ENCODE measurements around the gene DMRTA1. TPM values are rescaled to one million over a fixed set of nuclear protein-coding genes. Genes with fewer than 3 reads are reported as not detected.
A peak's percentile ranks its signal among the peaks of the same experiment; 100 is the strongest.

The DMRTA1 gene
- total RNA-seq, 1 donor from 2014 or later, result 1.2 TPM

DNA sequence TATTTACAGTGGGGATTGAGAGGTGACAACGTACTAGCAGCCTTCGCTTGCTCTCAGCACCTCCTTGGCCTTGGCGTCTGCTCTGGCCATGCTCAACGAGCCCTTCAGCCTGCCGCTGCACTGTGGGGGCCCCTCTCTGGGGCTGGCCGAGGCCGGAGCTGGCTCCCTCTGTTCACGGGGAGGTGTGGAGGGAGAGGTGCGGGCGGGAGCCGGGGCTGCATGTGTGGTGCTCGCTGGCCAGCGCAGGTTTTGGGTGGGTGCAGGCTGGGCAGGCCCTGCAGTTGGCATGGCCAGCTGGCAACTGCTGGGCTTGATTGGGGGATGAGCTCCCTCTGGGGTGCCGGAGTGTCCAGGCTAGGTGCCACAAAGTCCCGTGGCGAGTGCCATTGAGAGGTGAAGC is 5.8 kb upstream of the DMRTA1 start:
- no peak overlapping the region for H3K4me3 Mint-ChIP-seq
- H3K36me3 Mint-ChIP-seq, result no peaks in the 10 kb centered on the region
- H3K27ac Mint-ChIP-seq, result no peak overlapping the region
- H3K9me3 Mint-ChIP-seq, result peaks cover 12% of the 10 kb centered on the region
- no peaks in the 10 kb centered on the region for H3K4me1 Mint-ChIP-seq (ENCODE audit: unreplicated experiment)
- H3K27me3 Mint-ChIP-seq, result peaks cover 22% of the 10 kb centered on the region
- TF ChIP-seq, protein P1, sequence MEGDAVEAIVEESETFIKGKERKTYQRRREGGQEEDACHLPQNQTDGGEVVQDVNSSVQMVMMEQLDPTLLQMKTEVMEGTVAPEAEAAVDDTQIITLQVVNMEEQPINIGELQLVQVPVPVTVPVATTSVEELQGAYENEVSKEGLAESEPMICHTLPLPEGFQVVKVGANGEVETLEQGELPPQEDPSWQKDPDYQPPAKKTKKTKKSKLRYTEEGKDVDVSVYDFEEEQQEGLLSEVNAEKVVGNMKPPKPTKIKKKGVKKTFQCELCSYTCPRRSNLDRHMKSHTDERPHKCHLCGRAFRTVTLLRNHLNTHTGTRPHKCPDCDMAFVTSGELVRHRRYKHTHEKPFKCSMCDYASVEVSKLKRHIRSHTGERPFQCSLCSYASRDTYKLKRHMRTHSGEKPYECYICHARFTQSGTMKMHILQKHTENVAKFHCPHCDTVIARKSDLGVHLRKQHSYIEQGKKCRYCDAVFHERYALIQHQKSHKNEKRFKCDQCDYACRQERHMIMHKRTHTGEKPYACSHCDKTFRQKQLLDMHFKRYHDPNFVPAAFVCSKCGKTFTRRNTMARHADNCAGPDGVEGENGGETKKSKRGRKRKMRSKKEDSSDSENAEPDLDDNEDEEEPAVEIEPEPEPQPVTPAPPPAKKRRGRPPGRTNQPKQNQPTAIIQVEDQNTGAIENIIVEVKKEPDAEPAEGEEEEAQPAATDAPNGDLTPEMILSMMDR (conservative IDR thresholded peaks at IDR 0.05), result no peak
- no peak for DNase-seq (ENCODE audit: extremely low spot score, unreplicated experiment)

DNA sequence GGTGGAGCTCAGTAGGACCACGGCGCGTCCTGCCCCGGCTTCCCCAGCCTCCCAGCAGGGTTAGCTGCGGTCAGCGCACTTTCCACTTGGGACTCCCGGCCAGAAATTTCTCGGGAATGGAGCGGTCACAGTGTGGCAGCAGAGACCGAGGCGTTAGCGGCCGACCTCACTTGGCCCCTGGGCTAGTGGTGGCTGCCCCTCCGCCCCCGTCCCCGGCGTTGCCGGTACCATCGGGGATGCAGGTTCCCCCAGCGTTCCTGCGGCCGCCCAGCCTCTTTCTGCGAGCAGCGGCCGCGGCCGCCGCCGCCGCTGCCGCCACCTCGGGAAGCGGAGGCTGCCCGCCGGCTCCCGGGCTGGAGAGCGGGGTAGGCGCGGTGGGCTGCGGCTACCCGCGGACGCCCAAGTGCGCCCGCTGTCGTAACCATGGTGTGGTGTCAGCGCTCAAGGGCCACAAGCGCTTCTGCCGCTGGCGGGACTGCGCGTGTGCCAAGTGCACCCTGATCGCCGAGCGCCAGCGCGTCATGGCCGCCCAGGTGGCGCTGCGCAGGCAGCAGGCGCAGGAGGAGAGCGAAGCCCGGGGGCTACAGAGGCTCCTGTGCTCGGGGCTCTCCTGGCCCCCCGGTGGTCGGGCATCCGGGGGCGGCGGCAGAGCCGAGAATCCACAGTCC is 460 bp downstream of the DMRTA1 start:
- H3K27ac Mint-ChIP-seq, result no peak overlapping the region
- no peaks in the 10 kb centered on the region for H3K36me3 Mint-ChIP-seq
- peaks cover 52% of the 10 kb centered on the region for H3K27me3 Mint-ChIP-seq
- peak overlapping the region; percentile 85 for H3K4me3 Mint-ChIP-seq
- no peaks in the 10 kb centered on the region for H3K4me1 Mint-ChIP-seq (ENCODE audit: unreplicated experiment)
- TF ChIP-seq, protein P1 (conservative IDR thresholded peaks at IDR 0.05), result peak; percentile 31
- no peaks in the 10 kb centered on the region for H3K9me3 Mint-ChIP-seq
- DNase-seq (ENCODE audit: extremely low spot score, unreplicated experiment), result no peak

- Mint-ChIP-seq H3K27ac (peak overlapping the region; percentile 56), H3K36me3 (no peaks in the 10 kb centered on the region), H3K4me3 (peak overlapping the region; percentile 85), H3K27me3 (peaks cover 49% of the 10 kb centered on the region), H3K4me1 (ENCODE audit: unreplicated experiment) (no peaks in the 10 kb centered on the region), H3K9me3 (no peaks in the 10 kb centered on the region)
- no peak for DNase-seq (ENCODE audit: extremely low spot score, unreplicated experiment)
- TF ChIP-seq, protein P1 (conservative IDR thresholded peaks at IDR 0.05), result no peak
Measured at GRCh38 chr9:22447618-22448305, 1.1 kb downstream of the DMRTA1 start.

DNA sequence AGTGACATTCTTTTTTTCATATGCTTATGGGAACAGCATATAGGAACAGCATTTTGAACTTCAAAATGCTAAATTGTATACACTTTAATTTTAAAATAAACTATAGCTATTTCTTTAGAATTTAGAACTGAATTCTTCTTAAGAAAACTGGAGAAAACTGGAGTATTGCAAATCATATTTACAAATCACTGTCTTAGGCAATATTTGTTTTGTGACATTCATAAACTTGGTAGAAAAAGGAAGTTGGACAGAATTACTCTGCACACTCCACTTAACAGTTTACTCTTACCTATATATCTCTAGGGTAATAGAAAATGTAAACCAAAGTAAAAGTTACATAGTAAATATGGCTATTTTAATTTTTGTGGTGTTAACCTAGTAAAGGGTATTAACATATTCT is 3.1 kb downstream of the DMRTA1 start:
- Mint-ChIP-seq H3K4me3 (no peak overlapping the region), H3K4me1 (ENCODE audit: unreplicated experiment) (no peaks in the 10 kb centered on the region), H3K9me3 (no peaks in the 10 kb centered on the region), H3K27ac (no peak overlapping the region), H3K27me3 (peaks cover 40% of the 10 kb centered on the region), H3K36me3 (no peaks in the 10 kb centered on the region)
- TF ChIP-seq, protein P1 (conservative IDR thresholded peaks at IDR 0.05), result no peak
- no peak for DNase-seq (ENCODE audit: extremely low spot score, unreplicated experiment)

DNA sequence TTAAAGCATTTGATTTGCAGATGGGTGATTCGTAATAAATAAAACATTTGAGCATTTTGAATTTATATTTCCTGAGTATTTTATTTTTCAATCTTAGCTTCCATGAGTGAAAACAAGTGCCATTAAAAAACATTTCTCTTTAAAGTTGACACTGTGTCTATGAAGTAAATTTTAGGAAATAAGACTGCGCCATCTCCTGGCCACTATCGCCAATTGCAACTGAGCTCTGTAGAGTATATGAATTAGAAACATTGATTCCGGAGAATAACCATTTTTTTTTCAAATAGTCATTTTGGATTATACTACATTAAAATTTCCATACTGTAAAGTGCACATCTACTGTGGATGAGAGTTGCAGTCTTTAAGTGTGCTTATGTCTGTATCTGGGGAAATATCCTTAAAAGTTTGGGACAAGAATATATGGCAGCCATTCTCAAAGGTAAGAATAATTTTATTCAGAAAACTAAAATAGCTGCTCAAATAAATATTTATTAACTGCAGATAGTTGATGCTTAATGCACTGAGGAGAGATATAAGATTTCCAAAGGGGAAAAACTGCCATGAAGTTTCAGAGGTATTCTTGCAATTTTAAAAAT is 5.9 kb downstream of the DMRTA1 start:
- H3K27ac Mint-ChIP-seq, result no peak overlapping the region
- H3K36me3 Mint-ChIP-seq, result no peaks in the 10 kb centered on the region
- peaks cover 29% of the 10 kb centered on the region for H3K27me3 Mint-ChIP-seq
- TF ChIP-seq, protein P1 (conservative IDR thresholded peaks at IDR 0.05), result peak; percentile 94
- no peak overlapping the region for H3K4me3 Mint-ChIP-seq
- H3K9me3 Mint-ChIP-seq, result no peaks in the 10 kb centered on the region
- no peak for DNase-seq (ENCODE audit: extremely low spot score, unreplicated experiment)
- no peaks in the 10 kb centered on the region for H3K4me1 Mint-ChIP-seq (ENCODE audit: unreplicated experiment)

Data from type B pancreatic cell (in vitro differentiated cells).